Thyroid gland (tissue), 4 donors: Measurements from ENCODE around the gene UBE2D3. TPM values are rescaled to one million over a fixed set of nuclear protein-coding genes. Genes with fewer than 3 reads are reported as not detected.
A peak's percentile ranks its signal among the peaks of the same experiment; 100 is the strongest.

ENCODE experiments used
- DNase-seq, 2 donors: peaks; one replicate each; pipeline ENCODE4 v3.0.0-alpha.2; 2019
- H3K27ac ChIP-seq, 3 donors: fragments of 200-600 bp; sonication (generic); 1 replicate in 2 of 3; 2 replicates in 1 of 3; pipeline ENCODE4 v1.5.1; 2016 to 2019; ENCODE audit warnings: mild to moderate bottlenecking in 1 of 3, moderate library complexity in 1 of 3
- H3K27me3 ChIP-seq: fragments of 200-600 bp; sonication (generic); one replicate; pipeline ENCODE4 v1.5.1; 2019
- H3K36me3 ChIP-seq, 2 donors: fragments of 200-600 bp; sonication (generic); one replicate each; pipeline ENCODE4 v1.5.1; 2016 to 2019
- H3K4me1 ChIP-seq, 2 donors: fragments of 200-600 bp; sonication (generic); one replicate each; pipeline ENCODE4 v1.5.1; 2017 to 2019
- H3K4me3 ChIP-seq, 3 donors: fragments of 200-600 bp; sonication (generic); replicated peaks in 1 of 3; 1 replicate in 2 of 3; 2 replicates in 1 of 3; pipeline ENCODE4 v1.5.1; 2016; ENCODE audit warnings: mild to moderate bottlenecking in 1 of 3
- H3K9me3 ChIP-seq: fragments of 200-600 bp; sonication (generic); one replicate; pipeline ENCODE4 v1.5.1; 2017
- POLR2A ChIP-seq, 2 donors: fragments of 450-650 bp; IDR thresholded peaks; one replicate each; pipeline ENCODE4 v1.6.1; 2017; ENCODE audit warnings: antibody characterized with exemption in 2 of 2, mild to moderate bottlenecking in 2 of 2, moderate library complexity in 1 of 2
- WGBS, 2 donors: methylation state at CpG; one replicate each; pipeline ENCODE4 v1.1.5; 2017; 5-methylcytosine and 5-hydroxymethylcytosine counted together
- intact Hi-C: fragments of 100-400 bp; cut with DNase I; formaldehyde crosslinking; loops from one replicate; pipeline ENCODE4 v1.15.1; 2023
- total RNA-seq, 4 donors: library from RNA; depleted of rRNA; stranded (reverse); fragments of >200 nt; gene quantifications; one replicate each; pipeline ENCODE4 v1.2.3, GENCODE V29; 2016
- TF ChIP-seq, protein P1 (sequence below), 6 experiments: fragments of 200-600 bp in 3 of 6; fragments of 450-650 bp in 3 of 6; sonication (generic) in 3 of 6; IDR thresholded peaks; one replicate each; pipeline ENCODE4 v1.5.1; 2016 to 2019; ENCODE audit warnings: antibody characterized with exemption in 6 of 6, mild to moderate bottlenecking in 2 of 6, inconsistent platforms in 1 of 6, moderate library complexity in 1 of 6

The UBE2D3 gene
- total RNA-seq, 4 donors from 2014 or later = 379 to 633 (median 495) TPM

- intact Hi-C loops = loop anchor here (5.0 kb wide), 1 partner anchor 41 kb away; the partner anchor contains the start of gene CISD2
- H3K27ac ChIP-seq = peak overlapping the region; percentile 100
- TF ChIP-seq, protein P1, sequence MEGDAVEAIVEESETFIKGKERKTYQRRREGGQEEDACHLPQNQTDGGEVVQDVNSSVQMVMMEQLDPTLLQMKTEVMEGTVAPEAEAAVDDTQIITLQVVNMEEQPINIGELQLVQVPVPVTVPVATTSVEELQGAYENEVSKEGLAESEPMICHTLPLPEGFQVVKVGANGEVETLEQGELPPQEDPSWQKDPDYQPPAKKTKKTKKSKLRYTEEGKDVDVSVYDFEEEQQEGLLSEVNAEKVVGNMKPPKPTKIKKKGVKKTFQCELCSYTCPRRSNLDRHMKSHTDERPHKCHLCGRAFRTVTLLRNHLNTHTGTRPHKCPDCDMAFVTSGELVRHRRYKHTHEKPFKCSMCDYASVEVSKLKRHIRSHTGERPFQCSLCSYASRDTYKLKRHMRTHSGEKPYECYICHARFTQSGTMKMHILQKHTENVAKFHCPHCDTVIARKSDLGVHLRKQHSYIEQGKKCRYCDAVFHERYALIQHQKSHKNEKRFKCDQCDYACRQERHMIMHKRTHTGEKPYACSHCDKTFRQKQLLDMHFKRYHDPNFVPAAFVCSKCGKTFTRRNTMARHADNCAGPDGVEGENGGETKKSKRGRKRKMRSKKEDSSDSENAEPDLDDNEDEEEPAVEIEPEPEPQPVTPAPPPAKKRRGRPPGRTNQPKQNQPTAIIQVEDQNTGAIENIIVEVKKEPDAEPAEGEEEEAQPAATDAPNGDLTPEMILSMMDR (IDR thresholded peaks at IDR 0.05) = no peak
- TF ChIP-seq POLR2A (IDR thresholded peaks at IDR 0.05) = no peak
- 0 to 1% methylated on average over 38 of the region's 38 CpGs for WGBS, 2 donors
- no peak for DNase-seq
- H3K4me1 ChIP-seq = peaks cover 31 to 40% of the 10 kb centered on the region in 2 donors
- peak overlapping the region; percentile 89 to 99 (median 96) for H3K4me3 ChIP-seq
- no peaks in the 10 kb centered on the region for H3K27me3 ChIP-seq
- no peaks in the 10 kb centered on the region for H3K9me3 ChIP-seq
- H3K36me3 ChIP-seq = no peaks in the 10 kb centered on the region
Measured at GRCh38 chr4:102826105-102826889, 1.1 kb downstream of the UBE2D3 start.

GRCh38 chr4:102825261-102826091, 1.9 kb downstream of the UBE2D3 start:
- peaks cover 35 to 42% of the 10 kb centered on the region in 2 donors for H3K4me1 ChIP-seq
- intact Hi-C loops = loop anchor here (5.0 kb wide), 1 partner anchor 42 kb away; the partner anchor contains the start of gene CISD2
- peak; percentile 14 to 21 for DNase-seq

DNA sequence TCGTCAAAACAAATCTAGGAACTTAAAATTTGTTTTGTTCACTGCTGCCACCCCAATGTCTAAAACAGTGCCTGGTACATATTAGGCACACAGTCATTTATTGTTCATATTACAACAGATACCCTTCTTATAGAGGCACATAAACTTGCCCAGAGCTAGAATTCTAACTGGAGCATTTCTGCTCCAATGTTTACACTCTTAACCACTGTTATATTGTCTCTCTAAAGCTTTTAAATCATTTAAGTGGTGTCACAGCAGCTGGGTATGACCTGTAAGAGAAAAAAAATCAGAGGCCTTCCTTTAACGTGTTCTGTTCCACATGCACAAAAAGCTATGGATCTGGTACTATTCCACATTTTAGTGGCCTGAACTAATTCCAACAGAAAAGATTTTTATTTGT, 3.0 kb downstream of the UBE2D3 start:
- Histone ChIP-seq H3K27ac (peak overlapping the region; percentile 100), H3K36me3 (no peaks in the 10 kb centered on the region), H3K4me3 (peak overlapping the region in 2 of 3 donors; percentile 96 to 99), H3K4me1 (peaks cover 43 to 44% of the 10 kb centered on the region in 2 donors), H3K27me3 (no peaks in the 10 kb centered on the region), H3K9me3 (no peaks in the 10 kb centered on the region)
- intact Hi-C loops = no loop called here
- no peak for TF ChIP-seq POLR2A (IDR thresholded peaks at IDR 0.05)
- TF ChIP-seq, protein P1 (IDR thresholded peaks at IDR 0.05) = no peak
- WGBS, 2 donors = 16 to 22% methylated on average over 2 of the region's 2 CpGs
- DNase-seq = no peak

More at GRCh38 chr4:102825261-102826091, 1.9 kb downstream of the UBE2D3 start:
- TF ChIP-seq, protein P1 (IDR thresholded peaks at IDR 0.05) = no peak
- peak in 1 of 2 donors; percentile 43 for TF ChIP-seq POLR2A (IDR thresholded peaks at IDR 0.05)
- no peaks in the 10 kb centered on the region for H3K36me3 ChIP-seq
- 1% methylated on average over 23 of the region's 23 CpGs for WGBS, 2 donors
- H3K27me3 ChIP-seq = no peaks in the 10 kb centered on the region
- H3K9me3 ChIP-seq = no peaks in the 10 kb centered on the region
- H3K27ac ChIP-seq = peak overlapping the region; percentile 100
- H3K4me3 ChIP-seq = peak overlapping the region; percentile 89 to 99 (median 96)

GRCh38 chr4:102823897-102824296, 3.5 kb downstream of the UBE2D3 start:
- Histone ChIP-seq H3K27ac (peak overlapping the region in 1 of 3 donors; percentile 100), H3K9me3 (no peaks in the 10 kb centered on the region), H3K4me3 (peak overlapping the region in 1 of 3 donors; percentile 96), H3K36me3 (no peaks in the 10 kb centered on the region), H3K27me3 (no peaks in the 10 kb centered on the region), H3K4me1 (peaks cover 43 to 44% of the 10 kb centered on the region in 2 donors)
- 43 to 48% methylated on average over 4 of the region's 4 CpGs for WGBS, 2 donors
- intact Hi-C loops = no loop called here
- no peak for DNase-seq
- TF ChIP-seq POLR2A (IDR thresholded peaks at IDR 0.05) = no peak
- TF ChIP-seq, protein P1 (IDR thresholded peaks at IDR 0.05) = no peak
